ENCODE results near the gene ADARB2. TPM values are rescaled to one million over a fixed set of nuclear protein-coding genes. Genes with fewer than 3 reads are reported as not detected.

Gene ADARB2
- total and polyA plus RNA-seq, 10 of the 15 experiments (the other 5 are each of a cell fraction or from before 2014, with no cell fraction given): 0.02 to 4.1 (median 0.76) TPM

DNA sequence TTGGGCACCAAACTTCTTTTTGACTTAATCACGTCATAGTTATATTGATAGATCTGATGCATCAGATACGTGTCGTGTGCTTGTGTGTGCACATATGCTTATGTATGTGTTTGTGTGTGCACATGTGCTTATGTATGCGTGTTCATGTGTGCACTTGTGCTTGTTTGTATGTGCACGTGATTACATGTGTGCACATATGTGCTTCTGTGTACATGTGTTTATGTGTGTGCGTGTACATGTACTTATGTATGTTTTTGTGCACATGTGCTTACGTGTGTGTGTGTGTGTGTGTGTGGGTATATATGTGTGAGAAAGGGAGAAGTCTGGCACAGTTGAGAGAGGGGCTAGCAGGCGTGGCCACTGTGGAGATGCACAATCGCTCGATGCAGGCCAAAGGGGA lies 507.8 kb downstream of the ADARB2 start:
- CTCF ChIA-PET: no interaction called here
- Histone ChIP-seq H3K4me2 (ENCODE audit: control insufficient read depth, insufficient read depth) (no peak overlapping the region), H3K27ac (ENCODE audit: control insufficient read depth, insufficient read depth) (no peak overlapping the region), H3K9ac (ENCODE audit: control insufficient read depth, insufficient read depth, low read length) (no peak overlapping the region), H4K20me1 (ENCODE audit: control insufficient read depth, insufficient read depth) (no peaks in the 10 kb centered on the region), H3K4me3 (no peak overlapping the region), H3K9me3 (replicated peaks; ENCODE audit: control insufficient read depth, insufficient read depth, low read length) (no peaks in the 10 kb centered on the region), H3K79me2 (ENCODE audit: control insufficient read depth, insufficient read depth, low read length) (no peaks in the 10 kb centered on the region), H3K27me3 (replicated peaks in 1 of 2; ENCODE audit: control insufficient read depth in 2 of 2, insufficient read depth in 2 of 2, low read length in 1 of 2) (no peaks in the 10 kb centered on the region), H3K36me3 (ENCODE audit: control insufficient read depth in 2 of 2, insufficient read depth in 2 of 2, low read length in 1 of 2) (no peaks in the 10 kb centered on the region), H3K4me1 (ENCODE audit: control insufficient read depth, insufficient read depth, low read length) (no peaks in the 10 kb centered on the region), H2AFZ (ENCODE audit: control insufficient read depth, low read depth, low read length) (no peak overlapping the region)
- BruUV-seq (replicated peaks): no TSS peak
- POLR2A ChIA-PET: no interaction called here
- ATAC-seq (no peak), DNase-seq (ENCODE audit: low read depth, low spot score) (no peak), FAIRE-seq (no peak)
- SMC1A ChIA-PET (ENCODE audit: uncharacterized antibody, unreplicated experiment): no interaction called here
- WGBS (ENCODE audit: insufficient coverage, insufficient replicate concordance, low lambda C conversion rate, missing lambda C conversion rate): 49% methylated on average over 10 of the region's 10 CpGs
- TF ChIP-seq, protein P1, sequence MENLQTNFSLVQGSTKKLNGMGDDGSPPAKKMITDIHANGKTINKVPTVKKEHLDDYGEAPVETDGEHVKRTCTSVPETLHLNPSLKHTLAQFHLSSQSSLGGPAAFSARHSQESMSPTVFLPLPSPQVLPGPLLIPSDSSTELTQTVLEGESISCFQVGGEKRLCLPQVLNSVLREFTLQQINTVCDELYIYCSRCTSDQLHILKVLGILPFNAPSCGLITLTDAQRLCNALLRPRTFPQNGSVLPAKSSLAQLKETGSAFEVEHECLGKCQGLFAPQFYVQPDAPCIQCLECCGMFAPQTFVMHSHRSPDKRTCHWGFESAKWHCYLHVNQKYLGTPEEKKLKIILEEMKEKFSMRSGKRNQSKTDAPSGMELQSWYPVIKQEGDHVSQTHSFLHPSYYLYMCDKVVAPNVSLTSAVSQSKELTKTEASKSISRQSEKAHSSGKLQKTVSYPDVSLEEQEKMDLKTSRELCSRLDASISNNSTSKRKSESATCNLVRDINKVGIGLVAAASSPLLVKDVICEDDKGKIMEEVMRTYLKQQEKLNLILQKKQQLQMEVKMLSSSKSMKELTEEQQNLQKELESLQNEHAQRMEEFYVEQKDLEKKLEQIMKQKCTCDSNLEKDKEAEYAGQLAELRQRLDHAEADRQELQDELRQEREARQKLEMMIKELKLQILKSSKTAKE (IDR thresholded peaks at IDR 0.05; ENCODE audit: low read depth, poor library complexity, severe bottlenecking): no peak
- TF ChIP-seq ASH2L (IDR thresholded peaks at IDR 0.05; ENCODE audit: borderline replicate concordance, low read depth) (no peak), EGR1 (IDR thresholded peaks at IDR 0.05; ENCODE audit: borderline replicate concordance in 1 of 2, low read depth in 2 of 2, low read length in 2 of 2) (no peak), ZNF217 (IDR thresholded peaks at IDR 0.05) (no peak), PAX5 (IDR thresholded peaks at IDR 0.05; ENCODE audit: borderline replicate concordance, low read depth, low read length) (no peak), ESRRA (IDR thresholded peaks at IDR 0.05; ENCODE audit: low read length) (no peak), ETV6 (conservative IDR thresholded peaks at IDR 0.05 in 1 of 2, IDR thresholded peaks at IDR 0.05 in 1 of 2; ENCODE audit: borderline replicate concordance in 1 of 2, low read depth in 1 of 2) (no peak), KLF5 (IDR thresholded peaks at IDR 0.05; ENCODE audit: partially characterized antibody) (no peak), PML (IDR thresholded peaks at IDR 0.05; ENCODE audit: low read length) (no peak), JUND (IDR thresholded peaks at IDR 0.05; ENCODE audit: low read depth, low read length) (no peak), RELA (IDR thresholded peaks at IDR 0.05; ENCODE audit: borderline replicate concordance, partially characterized antibody) (no peak), EP300 (IDR thresholded peaks at IDR 0.05; ENCODE audit: borderline replicate concordance in 1 of 2, control insufficient read depth in 1 of 2, low read depth in 2 of 2, low read length in 2 of 2) (no peak), KAT2A (conservative IDR thresholded peaks at IDR 0.05; ENCODE audit: control insufficient read depth, low read depth, low read length) (no peak)
- TF ChIP-seq, protein P2, sequence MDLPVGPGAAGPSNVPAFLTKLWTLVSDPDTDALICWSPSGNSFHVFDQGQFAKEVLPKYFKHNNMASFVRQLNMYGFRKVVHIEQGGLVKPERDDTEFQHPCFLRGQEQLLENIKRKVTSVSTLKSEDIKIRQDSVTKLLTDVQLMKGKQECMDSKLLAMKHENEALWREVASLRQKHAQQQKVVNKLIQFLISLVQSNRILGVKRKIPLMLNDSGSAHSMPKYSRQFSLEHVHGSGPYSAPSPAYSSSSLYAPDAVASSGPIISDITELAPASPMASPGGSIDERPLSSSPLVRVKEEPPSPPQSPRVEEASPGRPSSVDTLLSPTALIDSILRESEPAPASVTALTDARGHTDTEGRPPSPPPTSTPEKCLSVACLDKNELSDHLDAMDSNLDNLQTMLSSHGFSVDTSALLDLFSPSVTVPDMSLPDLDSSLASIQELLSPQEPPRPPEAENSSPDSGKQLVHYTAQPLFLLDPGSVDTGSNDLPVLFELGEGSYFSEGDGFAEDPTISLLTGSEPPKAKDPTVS (IDR thresholded peaks at IDR 0.05; ENCODE audit: low read depth, low read length): no peak
- TF ChIP-seq, protein P3, sequence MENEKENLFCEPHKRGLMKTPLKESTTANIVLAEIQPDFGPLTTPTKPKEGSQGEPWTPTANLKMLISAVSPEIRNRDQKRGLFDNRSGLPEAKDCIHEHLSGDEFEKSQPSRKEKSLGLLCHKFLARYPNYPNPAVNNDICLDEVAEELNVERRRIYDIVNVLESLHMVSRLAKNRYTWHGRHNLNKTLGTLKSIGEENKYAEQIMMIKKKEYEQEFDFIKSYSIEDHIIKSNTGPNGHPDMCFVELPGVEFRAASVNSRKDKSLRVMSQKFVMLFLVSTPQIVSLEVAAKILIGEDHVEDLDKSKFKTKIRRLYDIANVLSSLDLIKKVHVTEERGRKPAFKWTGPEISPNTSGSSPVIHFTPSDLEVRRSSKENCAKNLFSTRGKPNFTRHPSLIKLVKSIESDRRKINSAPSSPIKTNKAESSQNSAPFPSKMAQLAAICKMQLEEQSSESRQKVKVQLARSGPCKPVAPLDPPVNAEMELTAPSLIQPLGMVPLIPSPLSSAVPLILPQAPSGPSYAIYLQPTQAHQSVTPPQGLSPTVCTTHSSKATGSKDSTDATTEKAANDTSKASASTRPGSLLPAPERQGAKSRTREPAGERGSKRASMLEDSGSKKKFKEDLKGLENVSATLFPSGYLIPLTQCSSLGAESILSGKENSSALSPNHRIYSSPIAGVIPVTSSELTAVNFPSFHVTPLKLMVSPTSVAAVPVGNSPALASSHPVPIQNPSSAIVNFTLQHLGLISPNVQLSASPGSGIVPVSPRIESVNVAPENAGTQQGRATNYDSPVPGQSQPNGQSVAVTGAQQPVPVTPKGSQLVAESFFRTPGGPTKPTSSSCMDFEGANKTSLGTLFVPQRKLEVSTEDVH (IDR thresholded peaks at IDR 0.05; ENCODE audit: low read depth, partially characterized antibody): no peak
- in situ Hi-C loops (cut with MboI): no loop called here
- intact Hi-C loops (cut with micrococcal nuclease; ENCODE audit: unreplicated experiment): no loop called here
- RAD21 ChIA-PET (ENCODE audit: unreplicated experiment): no interaction called here

All from GM12878 (cell line).